BE2C (cell line): ENCODE results near the gene CDH4.

Experiments
- DNase-seq: peaks from one replicate; pipeline ENCODE4 v3.0.0-alpha.2; 2020
- H3K27me3 ChIP-seq: fragments of 250-450 bp; sonication (Bioruptor Pico); 2 replicates; pipeline ENCODE4 v1.5.1; 2020; ENCODE audit warnings: mild to moderate bottlenecking
- H3K36me3 ChIP-seq: fragments of 250-450 bp; sonication (Bioruptor Pico); 2 replicates; pipeline ENCODE4 v1.5.1; 2020; ENCODE audit warnings: mild to moderate bottlenecking
- H3K4me1 ChIP-seq: fragments of 250-450 bp; sonication (Bioruptor Pico); 2 replicates; pipeline ENCODE4 v1.5.1; 2020
- H3K4me3 ChIP-seq: 2 replicates; pipeline ENCODE4 v1.5.1; 2011; ENCODE audit warnings: low read depth, low read length
- H3K9me3 ChIP-seq: fragments of 250-450 bp; sonication (Bioruptor Pico); 2 replicates; pipeline ENCODE4 v1.5.1; 2020
- TF ChIP-seq, protein P1 (sequence below): IDR thresholded peaks from 2 replicates; pipeline ENCODE4 v1.5.1; 2012; ENCODE audit warnings: mild to moderate bottlenecking, low read depth, low read length

CDH4 gene

DNA sequence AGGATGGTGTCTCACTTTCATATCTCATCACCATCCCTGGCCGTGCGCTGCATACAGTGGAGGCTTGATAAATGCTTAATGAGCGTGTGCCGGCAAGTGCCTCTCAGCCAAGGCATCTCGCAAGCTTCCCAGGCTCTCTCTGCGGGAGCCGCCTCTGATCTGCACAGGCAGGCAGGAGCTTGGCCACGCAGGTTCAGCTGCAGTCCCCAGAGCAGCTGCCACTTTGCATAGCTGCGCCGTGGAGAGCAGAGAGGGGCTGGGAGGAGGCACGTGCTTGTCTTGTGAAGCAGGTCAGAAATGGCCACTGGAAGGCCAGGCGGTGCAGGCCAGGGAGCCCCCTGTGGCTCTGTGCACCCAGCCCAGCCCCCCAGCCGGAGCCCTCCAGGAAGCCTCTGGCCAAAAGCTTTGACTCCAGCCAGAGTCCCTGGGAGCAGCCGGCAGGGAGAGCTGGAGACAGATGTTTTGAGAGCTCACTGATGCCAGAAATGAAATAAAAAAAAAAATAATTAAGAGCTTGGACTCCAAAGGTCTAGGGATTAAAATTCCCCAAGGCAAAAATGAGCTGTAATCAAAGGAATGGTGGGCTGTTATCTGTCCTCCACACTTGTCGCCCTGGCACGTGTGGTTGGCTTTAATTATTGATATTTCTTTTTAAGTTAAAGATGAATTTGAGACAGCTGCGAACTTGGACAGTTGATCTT, 377.0 kb downstream of the CDH4 start:
- peaks cover 18% of the 10 kb centered on the region for H3K27me3 ChIP-seq
- no peak for DNase-seq
- TF ChIP-seq, protein P1, sequence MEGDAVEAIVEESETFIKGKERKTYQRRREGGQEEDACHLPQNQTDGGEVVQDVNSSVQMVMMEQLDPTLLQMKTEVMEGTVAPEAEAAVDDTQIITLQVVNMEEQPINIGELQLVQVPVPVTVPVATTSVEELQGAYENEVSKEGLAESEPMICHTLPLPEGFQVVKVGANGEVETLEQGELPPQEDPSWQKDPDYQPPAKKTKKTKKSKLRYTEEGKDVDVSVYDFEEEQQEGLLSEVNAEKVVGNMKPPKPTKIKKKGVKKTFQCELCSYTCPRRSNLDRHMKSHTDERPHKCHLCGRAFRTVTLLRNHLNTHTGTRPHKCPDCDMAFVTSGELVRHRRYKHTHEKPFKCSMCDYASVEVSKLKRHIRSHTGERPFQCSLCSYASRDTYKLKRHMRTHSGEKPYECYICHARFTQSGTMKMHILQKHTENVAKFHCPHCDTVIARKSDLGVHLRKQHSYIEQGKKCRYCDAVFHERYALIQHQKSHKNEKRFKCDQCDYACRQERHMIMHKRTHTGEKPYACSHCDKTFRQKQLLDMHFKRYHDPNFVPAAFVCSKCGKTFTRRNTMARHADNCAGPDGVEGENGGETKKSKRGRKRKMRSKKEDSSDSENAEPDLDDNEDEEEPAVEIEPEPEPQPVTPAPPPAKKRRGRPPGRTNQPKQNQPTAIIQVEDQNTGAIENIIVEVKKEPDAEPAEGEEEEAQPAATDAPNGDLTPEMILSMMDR = no peak
- no peak overlapping the region for H3K4me3 ChIP-seq
- no peaks in the 10 kb centered on the region for H3K9me3 ChIP-seq
- no peaks in the 10 kb centered on the region for H3K4me1 ChIP-seq
- no peaks in the 10 kb centered on the region for H3K36me3 ChIP-seq

DNA sequence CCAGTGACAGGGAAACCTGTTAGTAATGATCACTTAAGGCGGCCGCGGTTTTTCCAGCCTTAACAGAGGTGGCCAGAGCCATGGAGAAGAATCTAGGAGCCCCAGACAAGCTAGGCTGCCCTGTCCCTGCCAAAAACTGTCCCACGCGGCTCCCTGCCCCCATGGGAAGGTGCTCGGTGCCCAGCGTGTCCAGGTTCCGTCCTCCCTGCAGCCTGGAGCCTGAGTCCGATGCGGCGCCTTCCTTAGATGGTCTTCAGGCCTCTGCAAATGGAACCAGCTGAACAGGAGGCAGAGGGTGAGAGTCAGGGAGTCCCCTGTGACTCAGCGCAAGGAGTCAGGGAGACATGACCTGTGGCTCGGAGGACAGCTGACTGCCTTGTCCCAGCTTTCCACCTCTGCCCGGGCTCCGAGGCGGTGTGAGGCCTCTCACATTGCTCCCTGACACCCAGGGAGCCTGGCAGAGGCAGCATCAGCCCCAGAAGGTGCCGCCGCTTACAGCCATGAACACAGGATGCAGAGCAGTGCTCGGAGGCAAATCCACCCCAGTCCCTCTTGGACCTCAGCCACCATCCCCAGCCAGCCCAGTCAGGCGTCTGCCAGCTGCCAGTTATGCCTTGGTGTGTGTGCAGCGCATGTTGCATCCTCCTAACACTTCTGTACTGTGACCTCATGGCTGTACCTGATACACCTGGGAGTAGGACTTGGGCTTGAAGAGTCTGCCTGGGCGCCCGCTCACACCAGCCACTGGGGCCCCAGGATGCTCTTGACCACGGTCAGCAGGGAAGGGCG, 377.7 kb downstream of the CDH4 start:
- TF ChIP-seq, protein P1 = no peak
- no peaks in the 10 kb centered on the region for H3K4me1 ChIP-seq
- no peaks in the 10 kb centered on the region for H3K36me3 ChIP-seq
- H3K9me3 ChIP-seq = no peaks in the 10 kb centered on the region
- H3K4me3 ChIP-seq = no peak overlapping the region
- H3K27me3 ChIP-seq = peaks cover 18% of the 10 kb centered on the region
- DNase-seq = no peak

DNA sequence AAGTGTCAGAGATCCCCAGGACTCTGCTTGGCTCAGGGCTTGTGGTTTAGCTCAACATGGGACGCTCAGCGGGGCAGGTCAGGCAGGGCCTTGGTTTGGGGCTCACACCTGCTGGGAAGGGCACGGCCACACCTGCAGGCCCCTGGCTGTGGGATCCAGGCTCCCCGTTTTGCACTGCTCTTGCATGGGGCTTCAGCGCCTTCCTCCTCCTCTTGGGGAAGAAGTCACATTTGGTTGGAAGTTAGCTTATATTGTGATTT, 378.3 kb downstream of the CDH4 start:
- Histone ChIP-seq H3K4me1 (no peaks in the 10 kb centered on the region), H3K9me3 (no peaks in the 10 kb centered on the region), H3K4me3 (no peak overlapping the region), H3K27me3 (peaks cover 18% of the 10 kb centered on the region), H3K36me3 (no peaks in the 10 kb centered on the region)
- TF ChIP-seq, protein P1 = no peak
- no peak for DNase-seq

DNA sequence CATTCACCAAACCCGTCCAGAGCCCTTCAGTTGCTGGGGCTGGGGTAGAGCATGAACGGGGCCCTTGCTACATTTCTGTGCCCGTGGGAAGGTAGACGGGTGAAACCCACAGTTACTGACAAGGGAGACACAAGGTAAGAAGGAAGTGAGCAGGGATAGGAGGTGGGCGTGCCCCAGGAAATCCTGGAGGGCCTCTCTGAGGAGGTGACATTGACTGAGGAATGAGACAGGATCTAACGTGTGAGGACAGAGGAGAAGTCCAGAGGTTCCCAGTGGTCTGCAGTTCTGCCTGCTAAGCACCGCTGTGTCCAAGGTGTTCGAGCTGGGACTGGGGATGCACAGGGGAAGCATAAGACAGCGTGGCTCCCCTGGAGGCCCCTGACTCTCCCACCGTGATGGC, 378.8 kb downstream of the CDH4 start:
- no peaks in the 10 kb centered on the region for H3K9me3 ChIP-seq
- peaks cover 18% of the 10 kb centered on the region for H3K27me3 ChIP-seq

DNA sequence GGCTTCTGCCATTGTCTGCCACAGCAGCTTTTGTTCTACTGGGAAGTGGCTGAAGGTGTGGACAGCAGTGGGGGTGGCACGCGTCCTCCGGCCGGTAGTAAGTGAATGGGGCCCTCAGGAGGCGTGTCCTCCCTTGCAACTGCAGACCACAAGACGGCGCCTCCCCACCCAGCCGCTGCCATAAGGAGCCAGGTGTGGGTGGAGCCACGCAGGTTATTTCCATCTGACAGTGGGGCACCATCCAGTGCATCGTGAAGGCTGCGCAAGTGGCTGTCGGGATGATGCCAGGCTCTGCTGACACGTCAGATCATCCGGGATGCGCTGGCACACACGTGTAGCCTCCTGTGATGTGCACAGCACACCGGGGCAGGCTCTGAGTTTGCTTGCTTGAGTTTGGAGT, 379.7 kb downstream of the CDH4 start:
- H3K4me3 ChIP-seq = no peak overlapping the region
- H3K4me1 ChIP-seq = no peaks in the 10 kb centered on the region
- no peaks in the 10 kb centered on the region for H3K36me3 ChIP-seq
- H3K27me3 ChIP-seq = peaks cover 16% of the 10 kb centered on the region
- no peaks in the 10 kb centered on the region for H3K9me3 ChIP-seq
- TF ChIP-seq, protein P1 = no peak
- DNase-seq = no peak

More for the DNA sequence above, 378.8 kb downstream of the CDH4 start:
- H3K4me3 ChIP-seq = no peak overlapping the region
- no peaks in the 10 kb centered on the region for H3K36me3 ChIP-seq
- H3K4me1 ChIP-seq = no peaks in the 10 kb centered on the region
- no peak for DNase-seq
- TF ChIP-seq, protein P1 = no peak

DNA sequence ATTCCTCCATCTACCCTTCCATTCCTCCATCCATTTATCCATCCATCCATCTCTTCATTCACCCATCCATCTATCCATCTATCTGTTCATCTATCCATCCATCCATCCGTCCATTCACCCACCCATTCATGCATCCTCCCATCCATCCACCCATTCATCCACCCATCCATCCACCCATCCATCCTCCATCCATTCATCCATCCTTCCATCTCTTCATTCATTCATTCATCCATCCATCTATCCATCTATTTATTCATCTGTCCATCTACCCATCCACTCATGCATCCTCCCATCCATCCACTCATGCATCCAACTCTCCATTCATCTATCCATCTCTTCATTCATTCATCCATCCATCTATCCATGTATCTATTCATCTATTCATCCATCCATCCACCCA, 380.9 kb downstream of the CDH4 start:
- no peaks in the 10 kb centered on the region for H3K4me1 ChIP-seq
- H3K36me3 ChIP-seq = no peaks in the 10 kb centered on the region
- H3K4me3 ChIP-seq = no peak overlapping the region
- no peak for DNase-seq
- H3K27me3 ChIP-seq = peaks cover 15% of the 10 kb centered on the region; the same call in 1 of the 2 replicates
- no peaks in the 10 kb centered on the region for H3K9me3 ChIP-seq
- TF ChIP-seq, protein P1 = no peak
